HG02588 (cell line): Measurements from ENCODE around the gene PTPDC1.
"Not testable (repeated sequence)": the region's sequence is repeated elsewhere in the genome, so short reads cannot be mapped to it uniquely, and the experiment has no call there.

ENCODE experiments used
- ATAC-seq: cut with Tn5 transposase; IDR thresholded peaks from one replicate; pipeline ENCODE4 v1.9.1; 2021; ENCODE audit warnings: mild to moderate bottlenecking, moderate library complexity; ENCODE audit not compliant: unreplicated experiment

PTPDC1 gene

DNA sequence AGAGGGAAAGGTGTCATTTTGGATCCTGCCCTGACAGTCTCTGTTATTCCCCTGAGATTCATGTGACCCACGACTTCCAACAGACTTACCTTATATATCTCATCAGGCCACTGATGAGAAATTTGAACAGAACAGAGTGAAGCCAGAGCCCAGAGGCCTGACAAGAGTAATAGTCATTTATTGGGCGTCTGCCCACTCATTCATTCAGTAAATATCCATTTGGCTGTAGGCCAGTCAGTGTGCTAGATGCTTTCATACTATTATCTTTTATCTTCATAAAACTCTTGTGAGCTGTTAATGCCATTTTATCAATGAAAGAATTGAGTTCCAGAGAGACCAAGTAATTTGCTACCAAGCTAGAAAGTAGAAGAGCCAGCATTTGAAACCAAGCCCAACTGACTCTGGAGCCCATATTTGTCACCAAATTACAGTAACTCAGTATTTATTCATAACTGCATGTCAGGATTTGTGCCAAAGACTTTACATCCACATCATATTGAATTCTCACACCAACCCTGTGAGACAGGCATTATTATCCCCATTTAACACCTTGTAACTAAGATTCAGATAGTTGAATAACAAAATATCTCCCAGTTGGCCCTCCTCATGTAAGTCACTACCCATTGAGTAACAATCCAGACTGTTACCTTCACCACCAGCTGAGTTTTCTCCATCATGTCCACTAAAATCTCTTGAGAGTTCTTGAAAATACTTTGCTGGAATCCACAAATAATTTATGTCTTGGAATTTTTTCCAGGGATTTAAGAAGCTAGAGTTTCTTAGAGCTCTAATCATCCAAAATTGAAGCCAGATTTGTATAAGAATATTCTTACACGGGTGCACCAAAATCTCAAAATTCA, 2.5 kb downstream of the PTPDC1 start:
- ATAC-seq: no peak

DNA sequence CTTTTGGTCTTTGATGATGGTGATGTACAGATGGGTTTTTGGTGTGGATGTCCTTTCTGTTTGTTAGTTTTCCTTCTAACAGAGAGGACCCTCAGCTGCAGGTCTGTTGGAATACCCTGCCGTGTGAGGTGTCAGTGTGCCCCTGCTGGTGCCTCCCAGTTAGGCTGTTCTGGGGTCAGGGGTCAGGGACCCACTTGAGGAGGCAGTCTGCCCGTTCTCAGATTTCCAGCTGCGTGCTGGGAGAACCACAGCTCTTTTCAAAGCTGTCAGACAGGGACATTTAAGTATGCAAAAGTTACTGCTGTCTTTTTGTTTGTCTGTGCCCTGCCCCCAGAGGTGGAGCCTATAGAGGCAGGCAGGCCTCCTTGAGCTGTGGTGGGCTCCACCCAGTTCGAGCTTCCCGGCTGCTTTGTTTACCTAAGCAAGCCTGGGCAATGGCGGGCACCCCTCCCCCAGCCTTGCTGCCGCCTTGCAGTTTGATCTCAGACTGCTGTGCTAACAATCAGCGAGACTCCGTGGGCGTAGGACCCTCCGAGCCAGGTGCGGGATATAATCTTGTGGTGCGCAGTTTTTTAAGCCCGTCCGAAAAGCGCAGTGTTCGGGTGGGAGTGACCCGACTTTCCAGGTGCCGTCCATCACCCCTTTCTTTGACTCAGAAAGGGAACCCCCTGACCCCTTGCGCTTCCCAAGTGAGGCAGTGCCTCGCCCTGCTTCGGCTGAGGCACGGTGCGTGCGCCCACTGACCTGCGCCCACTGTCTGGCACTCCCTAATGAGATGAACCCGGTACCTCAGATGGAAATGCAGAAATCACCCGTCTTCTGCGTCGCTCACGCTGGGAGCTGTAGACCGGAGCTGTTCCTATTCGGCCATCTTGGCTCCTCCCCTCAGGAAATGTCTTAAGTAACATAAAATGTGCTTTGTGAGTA, 10.2 kb downstream of the PTPDC1 start:
- not testable (repeated sequence) for ATAC-seq

- ATAC-seq: no peak
These were observed 12.7 kb downstream of the PTPDC1 start for GRCh38 chr9:94096819-94097577.

- ATAC-seq: no peak
These were observed 13.6 kb downstream of the PTPDC1 start for GRCh38 chr9:94097788-94098414.

- ATAC-seq: no peak
These were observed 16.1 kb downstream of the PTPDC1 start for GRCh38 chr9:94100152-94100879.

DNA sequence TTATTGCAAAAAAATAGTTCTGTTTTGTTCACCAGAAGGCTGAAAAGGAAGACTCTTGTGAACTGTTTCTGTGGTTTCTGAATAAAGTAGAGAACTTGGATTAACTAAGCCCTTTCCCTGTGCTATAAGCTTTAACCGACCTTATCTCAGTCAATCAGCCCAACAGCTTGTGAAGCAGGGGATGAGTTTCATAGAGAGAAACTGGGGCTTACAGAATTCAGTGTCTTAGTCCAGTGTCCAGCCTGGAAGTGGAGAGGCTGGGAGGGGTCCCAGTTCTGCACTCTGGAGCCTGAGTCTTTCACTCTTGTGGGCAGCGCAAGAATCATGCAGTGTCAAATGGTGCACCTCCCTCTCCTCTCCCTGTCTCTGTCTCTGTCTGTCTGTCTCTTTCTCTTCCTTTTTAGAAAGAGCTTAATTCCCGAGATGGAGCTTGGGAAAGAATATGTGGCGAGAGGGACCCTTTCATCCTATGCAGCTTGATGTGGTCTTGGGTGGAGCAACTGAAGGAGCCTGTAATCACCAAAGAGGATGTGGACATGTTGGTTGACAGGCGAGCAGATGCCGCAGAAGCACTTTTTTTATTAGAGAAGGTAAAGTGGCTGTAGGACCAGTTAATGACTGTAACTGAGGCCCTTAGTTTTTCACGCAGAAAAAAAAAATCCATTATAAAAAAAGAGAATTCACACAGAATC, 17.0 kb downstream of the PTPDC1 start:
- no peak for ATAC-seq

DNA sequence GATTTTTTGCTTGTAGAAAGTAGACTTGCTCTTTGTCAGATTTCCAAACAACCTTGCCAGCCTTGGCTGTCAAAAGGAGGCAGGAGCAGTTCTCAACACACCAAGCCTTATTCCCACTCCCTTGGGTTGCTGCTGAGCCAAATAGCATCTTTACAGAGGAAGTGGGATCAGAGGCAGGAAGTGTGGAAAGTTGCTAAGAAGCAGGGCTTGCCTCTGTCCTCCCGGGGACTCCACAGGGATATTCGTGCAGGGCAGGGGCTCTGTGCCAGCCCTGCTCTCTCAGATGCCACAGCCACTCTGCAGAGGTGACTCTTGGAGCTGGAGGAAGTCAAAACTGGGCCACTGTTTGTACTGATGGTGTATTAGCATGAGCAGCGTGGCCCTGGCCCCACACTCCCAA, 24.3 kb downstream of the PTPDC1 start:
- no peak for ATAC-seq

GRCh38 chr9:94110821-94111252, 26.6 kb downstream of the PTPDC1 start:
- no peak for ATAC-seq

- no peak for ATAC-seq
These were observed 27.2 kb downstream of the PTPDC1 start for GRCh38 chr9:94111446-94111845.

- ATAC-seq: no peak
These were observed 28.6 kb downstream of the PTPDC1 start for GRCh38 chr9:94112716-94113465.

- not testable (repeated sequence) for ATAC-seq
These were observed 35.8 kb downstream of the PTPDC1 start for GRCh38 chr9:94120088-94120487.

DNA sequence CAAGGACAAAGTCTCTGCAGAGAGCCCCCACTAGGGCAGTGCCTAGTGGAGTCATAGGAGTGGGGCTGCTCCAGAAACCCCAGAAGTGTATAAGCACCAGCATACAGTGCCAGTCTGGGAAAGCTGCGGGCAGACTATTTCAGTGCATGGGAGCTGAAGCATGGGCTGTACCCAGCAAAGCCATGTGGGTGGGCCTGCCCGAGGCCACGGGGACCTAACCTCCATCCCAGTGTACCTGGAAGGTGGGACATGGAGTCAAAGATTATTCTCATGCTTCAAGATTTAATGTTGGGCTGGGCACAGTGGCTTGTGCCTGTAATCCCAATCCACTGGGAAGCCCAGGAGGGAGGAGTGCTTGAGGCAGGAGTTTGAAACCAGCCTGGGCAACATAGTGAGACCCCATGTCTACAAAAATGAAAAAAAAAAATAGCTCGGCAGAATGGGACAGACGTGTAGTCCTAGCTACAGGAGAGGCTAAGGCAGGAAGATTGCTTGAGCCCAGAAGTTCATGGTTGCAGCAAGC, 36.7 kb downstream of the PTPDC1 start:
- ATAC-seq: no peak

GRCh38 chr9:94126844-94127243, 42.6 kb downstream of the PTPDC1 start:
- ATAC-seq: no peak

DNA sequence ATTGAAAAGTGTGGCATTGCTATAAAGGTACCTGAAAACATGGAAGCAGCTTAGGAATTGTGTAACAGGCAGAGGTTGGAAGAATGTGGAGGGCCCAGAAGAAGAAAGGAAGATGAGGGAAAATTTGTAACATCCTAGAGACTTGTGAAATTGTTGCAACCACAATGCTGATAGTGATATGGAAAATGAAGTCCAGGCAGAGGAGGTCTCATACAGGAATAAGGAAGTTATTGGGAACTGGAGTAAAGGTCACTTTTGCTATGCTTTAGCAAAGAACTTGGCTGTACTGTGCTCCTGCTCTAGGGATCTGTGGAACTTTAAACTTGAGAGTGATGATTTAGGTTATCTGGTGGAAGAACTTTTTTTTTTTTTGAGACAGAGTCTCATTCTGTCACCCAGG, 43.5 kb downstream of the PTPDC1 start:
- no peak for ATAC-seq

GRCh38 chr9:94128580-94128979, 44.3 kb downstream of the PTPDC1 start:
- no peak for ATAC-seq

- no peak for ATAC-seq
These were observed 50.4 kb downstream of the PTPDC1 start for GRCh38 chr9:94134629-94135028.

GRCh38 chr9:94135222-94135621, 51.0 kb downstream of the PTPDC1 start:
- ATAC-seq: no peak

- no peak for ATAC-seq
These were observed 55.6 kb downstream of the PTPDC1 start for GRCh38 chr9:94139672-94140417.
